B cell (primary cell): ENCODE data around the gene CPA4. TPM values are rescaled to one million over a fixed set of nuclear protein-coding genes. Genes with fewer than 3 reads are reported as not detected.

Source experiments
- ATAC-seq: fragments of 200-7000 bp; cut with Tn5 transposase; one replicate; pipeline ENCODE4 v1.10.0; 2021; ENCODE audit warnings: low read depth, mild to moderate bottlenecking, moderate number of reproducible peaks, moderate library complexity
- CTCF ChIA-PET: fragments of 350-600 bp; sonication (Branson Sonifier 250); formaldehyde crosslinking; loops from one replicate; lab custom pipeline; 2021; ENCODE audit warnings: antibody characterized with exemption, inconsistent platforms; lab: Charles Lee
- POLR2A ChIA-PET: fragments of 350-600 bp; sonication (Branson Sonifier 250); formaldehyde crosslinking; loops from one replicate; lab custom pipeline; 2021; ENCODE audit warnings: antibody characterized with exemption; lab: Charles Lee
- DNase-seq: peaks from one replicate; pipeline ENCODE4 v3.0.0; 2013
- H2AFZ ChIP-seq: 2 replicates; pipeline ENCODE4 v1.6.1; 2012; ENCODE audit warnings: mild to moderate bottlenecking, low read depth, low read length; ENCODE audit not compliant: insufficient read depth, poor library complexity, severe bottlenecking
- H3K27ac ChIP-seq, 2 donors: 1 replicate in 1 of 2; 2 replicates in 1 of 2; pipeline ENCODE4 v1.5.1; 2012 to 2013; ENCODE audit warnings: low read length in 2 of 2, mild to moderate bottlenecking in 2 of 2, moderate library complexity in 1 of 2
- H3K27me3 ChIP-seq, 4 experiments: fragments of 200-600 bp in 1 of 4; sonication (generic) in 1 of 4; replicated peaks in 1 of 4; 1 replicate in 2 of 4; 2 replicates in 2 of 4; pipeline versions ENCODE4 v1.6.1 to v1.7.0; 2013 to 2016; ENCODE audit warnings: low read length in 3 of 4, mild to moderate bottlenecking in 2 of 4, mixed read lengths in 1 of 4, moderate library complexity in 1 of 4; ENCODE audit not compliant: insufficient read depth in 4 of 4, control insufficient read depth in 3 of 4; ENCODE audit errors: control extremely low read depth in 1 of 4
- H3K36me3 ChIP-seq, 2 experiments: replicated peaks in 1 of 2; 1 replicate in 1 of 2; 2 replicates in 1 of 2; pipeline versions ENCODE4 v1.6.1 to v1.7.1; 2013; ENCODE audit warnings: low read length in 1 of 2; ENCODE audit not compliant: insufficient read depth in 2 of 2, control insufficient read depth in 1 of 2; ENCODE audit errors: control extremely low read depth in 1 of 2, extremely low read depth in 1 of 2
- H3K4me1 ChIP-seq, 2 donors: fragments of 200-600 bp in 1 of 2; sonication (generic) in 1 of 2; 1 replicate in 1 of 2; 2 replicates in 1 of 2; pipeline versions ENCODE4 v1.5.1 to v1.6.1; 2013 to 2017; ENCODE audit warnings: low read length in 2 of 2; ENCODE audit not compliant: control insufficient read depth in 2 of 2, insufficient read depth in 2 of 2
- H3K4me2 ChIP-seq: replicated peaks from 2 replicates; pipeline ENCODE3; 2012; ENCODE audit warnings: mild to moderate bottlenecking, low read depth, low read length; ENCODE audit not compliant: poor library complexity, severe bottlenecking
- H3K4me3 ChIP-seq, 5 experiments: fragments of 200-600 bp in 1 of 5; sonication (generic) in 1 of 5; 1 replicate in 3 of 5; 2 replicates in 2 of 5; pipeline versions ENCODE4 v1.5.1 to v1.7.0; 2011 to 2016; ENCODE audit warnings: low read length in 4 of 5, mild to moderate bottlenecking in 4 of 5, low read depth in 2 of 5, control low read depth in 1 of 5, moderate library complexity in 1 of 5; ENCODE audit not compliant: insufficient read depth in 1 of 5; ENCODE audit errors: control extremely low read depth in 1 of 5, extremely low read depth in 1 of 5
- H3K79me2 ChIP-seq: fragments of 200-600 bp; sonication (generic); one replicate; pipeline ENCODE4 v1.6.0; 2016; ENCODE audit warnings: low read length; ENCODE audit not compliant: control insufficient read depth, insufficient read depth
- H3K9ac ChIP-seq: fragments of 200-600 bp; sonication (generic); 2 replicates; pipeline ENCODE4 v1.6.1; 2017; ENCODE audit warnings: mild to moderate bottlenecking, low read length, moderate library complexity
- H3K9me3 ChIP-seq, 3 donors: one replicate each; pipeline versions ENCODE4 v1.6.1 to v1.7.1; 2013; ENCODE audit warnings: low read length in 2 of 3; ENCODE audit not compliant: control insufficient read depth in 2 of 3, insufficient read depth in 1 of 3; ENCODE audit errors: control extremely low read depth in 1 of 3
- H4K20me1 ChIP-seq: 2 replicates; pipeline ENCODE4 v1.6.0; 2012; ENCODE audit warnings: mild to moderate bottlenecking, low read length; ENCODE audit not compliant: insufficient read depth, control insufficient read depth, poor library complexity, severe bottlenecking
- H3K27ac Mint-ChIP-seq: one replicate; pipeline ENCODE4 v1.8.0; 2021; ENCODE audit warnings: mixed read lengths
- H3K27me3 Mint-ChIP-seq: one replicate; pipeline ENCODE4 v1.8.0; 2021; ENCODE audit warnings: mixed read lengths
- H3K4me1 Mint-ChIP-seq: one replicate; pipeline ENCODE4 v1.8.0; 2021; ENCODE audit warnings: mixed read lengths
- H3K4me3 Mint-ChIP-seq: one replicate; pipeline ENCODE4 v1.8.0; 2021; ENCODE audit warnings: mixed read lengths
- H3K9me3 Mint-ChIP-seq: one replicate; pipeline ENCODE4 v1.8.0; 2022; ENCODE audit warnings: mixed read lengths; ENCODE audit not compliant: insufficient read depth
- CTCF ChIP-seq: fragments of 200-600 bp; IDR thresholded peaks from one replicate; pipeline ENCODE4 v1.8.0; 2022; ENCODE audit warnings: antibody characterized with exemption, mild to moderate bottlenecking
- EZH2 ChIP-seq: IDR thresholded peaks from 2 replicates; pipeline ENCODE4 v1.6.1; 2012; ENCODE audit warnings: borderline replicate concordance, low read depth, mild to moderate bottlenecking, moderate library complexity, low read length; ENCODE audit not compliant: insufficient read depth, poor library complexity, severe bottlenecking
- WGBS: methylation state at CpG from one replicate; pipeline ENCODE4 v1.1.5; 2013; ENCODE audit warnings: missing lambda C conversion rate; ENCODE audit not compliant: insufficient coverage; 5-methylcytosine and 5-hydroxymethylcytosine counted together
- intact Hi-C: fragments of 100-400 bp; cut with micrococcal nuclease; formaldehyde crosslinking; loops from one replicate; pipeline ENCODE4 v1.10.0; 2022
- polyA plus RNA-seq: library from polyadenylated mRNA; depleted of rRNA; stranded (reverse); fragments of >200 nt; gene quantifications from 2 replicates; pipeline ENCODE4 v1.2.3, GENCODE V29; 2012
- total RNA-seq, 2 donors: library from RNA; stranded (reverse); fragments of 120-200 nt in 1 of 2; gene quantifications; 1 replicate in 1 of 2; 2 replicates in 1 of 2; pipeline versions ENCODE4 v1.2.3 to v1.2.4, GENCODE V29; 2013 to 2022

Gene CPA4
- total and polyA plus RNA-seq, 2 donors (not counting 1 experiment from before 2014, with no cell fraction given), result not detected

- H3K79me2 ChIP-seq, result no peaks in the 10 kb centered on the region
- H3K27me3 ChIP-seq, result peaks cover 0 to 2% (median 0%) of the 10 kb centered on the region in 4 experiments
- H3K4me2 ChIP-seq, result no peak overlapping the region
- no peaks in the 10 kb centered on the region for H3K36me3 ChIP-seq
- 94% methylated on average over 4 of the region's 5 CpGs for WGBS
- no peak for TF ChIP-seq EZH2
- TF ChIP-seq CTCF, result no peak
- peaks cover 0 to 5% (median 0%) of the 10 kb centered on the region in 3 donors for H3K9me3 ChIP-seq
- Mint-ChIP-seq H3K4me1 (no peaks in the 10 kb centered on the region), H3K27ac (no peak overlapping the region), H3K27me3 (peaks cover 21% of the 10 kb centered on the region), H3K4me3 (no peak overlapping the region), H3K9me3 (no peaks in the 10 kb centered on the region)
- no peak overlapping the region for H2AFZ ChIP-seq
- H3K4me3 ChIP-seq, result no peak overlapping the region
- ATAC-seq (no peak), DNase-seq (no peak)
- no peaks in the 10 kb centered on the region for H3K4me1 ChIP-seq
- no peaks in the 10 kb centered on the region for H4K20me1 ChIP-seq
- H3K9ac ChIP-seq, result no peak overlapping the region
- intact Hi-C loops, result no loop called here
- ChIA-PET POLR2A (no interaction called here), CTCF (no interaction called here)
- H3K27ac ChIP-seq, result no peak overlapping the region
These were observed 52.8 kb downstream of the CPA4 start for GRCh38 chr7:130345725-130346124.

- Histone ChIP-seq H3K9me3 (peaks cover 0 to 5% (median 0%) of the 10 kb centered on the region in 3 donors), H3K27ac (no peak overlapping the region), H3K27me3 (peaks cover 0 to 2% (median 0%) of the 10 kb centered on the region in 4 experiments), H3K4me3 (no peak overlapping the region), H3K36me3 (no peaks in the 10 kb centered on the region), H3K9ac (no peak overlapping the region), H2AFZ (no peak overlapping the region), H3K4me1 (no peaks in the 10 kb centered on the region), H3K79me2 (no peaks in the 10 kb centered on the region), H4K20me1 (no peaks in the 10 kb centered on the region), H3K4me2 (no peak overlapping the region)
- CTCF ChIA-PET, result no interaction called here
- no peaks in the 10 kb centered on the region for H3K9me3 Mint-ChIP-seq
- H3K4me1 Mint-ChIP-seq, result no peaks in the 10 kb centered on the region
- no peak for DNase-seq
- H3K27ac Mint-ChIP-seq, result no peak overlapping the region
- TF ChIP-seq CTCF, result no peak
- TF ChIP-seq EZH2, result no peak
- intact Hi-C loops, result no loop called here
- H3K27me3 Mint-ChIP-seq, result peaks cover 21% of the 10 kb centered on the region
- H3K4me3 Mint-ChIP-seq, result no peak overlapping the region
- POLR2A ChIA-PET, result no interaction called here
- 91% methylated on average over 9 of the region's 10 CpGs for WGBS
- no peak for ATAC-seq
These were observed 53.4 kb downstream of the CPA4 start for GRCh38 chr7:130346177-130346905.
